Ovary (tissue), 3 donors: Measurements from ENCODE around the gene GRIN2A.

Source experiments
- POLR2A ChIP-seq: fragments of 450-650 bp; IDR thresholded peaks from one replicate; pipeline ENCODE4 v1.6.1; 2017; ENCODE audit warnings: antibody characterized with exemption, mild to moderate bottlenecking, moderate library complexity
- TF ChIP-seq, protein P1 (sequence below), 3 donors: fragments of 450-650 bp in 2 of 3; fragments of 200-600 bp in 1 of 3; IDR thresholded peaks; one replicate each; pipeline versions ENCODE4 v1.5.1 to v1.8.0; 2016 to 2022; ENCODE audit warnings: antibody characterized with exemption in 3 of 3, mild to moderate bottlenecking in 1 of 3
- donor health status: DM: no; HTN: no; CAD: no.

GRCh38 chr16:10070591-10070990 lies 111.6 kb downstream of the GRIN2A start:
- TF ChIP-seq, protein P1, sequence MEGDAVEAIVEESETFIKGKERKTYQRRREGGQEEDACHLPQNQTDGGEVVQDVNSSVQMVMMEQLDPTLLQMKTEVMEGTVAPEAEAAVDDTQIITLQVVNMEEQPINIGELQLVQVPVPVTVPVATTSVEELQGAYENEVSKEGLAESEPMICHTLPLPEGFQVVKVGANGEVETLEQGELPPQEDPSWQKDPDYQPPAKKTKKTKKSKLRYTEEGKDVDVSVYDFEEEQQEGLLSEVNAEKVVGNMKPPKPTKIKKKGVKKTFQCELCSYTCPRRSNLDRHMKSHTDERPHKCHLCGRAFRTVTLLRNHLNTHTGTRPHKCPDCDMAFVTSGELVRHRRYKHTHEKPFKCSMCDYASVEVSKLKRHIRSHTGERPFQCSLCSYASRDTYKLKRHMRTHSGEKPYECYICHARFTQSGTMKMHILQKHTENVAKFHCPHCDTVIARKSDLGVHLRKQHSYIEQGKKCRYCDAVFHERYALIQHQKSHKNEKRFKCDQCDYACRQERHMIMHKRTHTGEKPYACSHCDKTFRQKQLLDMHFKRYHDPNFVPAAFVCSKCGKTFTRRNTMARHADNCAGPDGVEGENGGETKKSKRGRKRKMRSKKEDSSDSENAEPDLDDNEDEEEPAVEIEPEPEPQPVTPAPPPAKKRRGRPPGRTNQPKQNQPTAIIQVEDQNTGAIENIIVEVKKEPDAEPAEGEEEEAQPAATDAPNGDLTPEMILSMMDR (IDR thresholded peaks at IDR 0.05), result no peak
- TF ChIP-seq POLR2A, result no peak
